CD4-positive, alpha-beta T cell treated with Interleukin-6 for 4 hours (primary cell): ENCODE data around the gene LIM2.

Experiments used
- DNase-seq: peaks from one replicate; pipeline ENCODE4 v3.0.0-alpha.2; 2020; ENCODE audit warnings: mixed read lengths

The LIM2 gene

DNA sequence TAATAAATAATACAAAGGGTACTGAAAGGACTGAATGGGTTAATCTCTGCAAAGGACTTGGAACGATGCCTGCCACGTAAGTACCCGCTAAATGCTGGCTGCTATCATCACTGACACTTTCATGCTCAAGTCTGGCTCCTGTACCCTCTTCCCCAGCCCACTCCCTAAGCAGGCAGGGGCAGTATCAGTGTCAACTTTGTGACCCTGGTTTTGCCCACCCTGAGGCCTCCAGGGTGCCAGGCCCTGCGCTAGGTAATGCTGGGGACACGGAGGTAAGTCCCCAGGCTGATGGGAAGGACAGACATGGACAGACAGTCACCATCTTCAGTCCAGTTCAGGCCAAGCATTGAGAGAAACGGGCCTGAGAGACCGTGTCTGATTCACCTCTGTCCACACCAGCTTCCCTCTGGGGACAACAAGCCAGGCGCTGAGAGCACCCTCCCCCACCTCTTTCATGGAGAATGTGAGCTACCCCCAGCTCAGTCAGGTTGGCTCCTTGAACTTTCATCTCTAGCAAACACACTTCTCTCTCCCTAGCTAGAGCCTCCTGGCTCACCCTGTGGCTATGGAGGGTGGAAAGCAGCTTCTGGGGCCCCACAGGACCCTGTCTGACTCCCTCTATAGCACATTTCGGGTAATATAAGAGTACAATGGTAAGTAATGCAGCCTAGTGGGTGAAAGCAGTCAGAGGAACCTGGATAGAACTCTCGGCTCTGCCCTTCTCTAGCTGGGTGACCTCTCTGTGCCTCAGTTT is 22.4 kb downstream of the LIM2 start:
- DNase-seq: peak; percentile 13

DNA sequence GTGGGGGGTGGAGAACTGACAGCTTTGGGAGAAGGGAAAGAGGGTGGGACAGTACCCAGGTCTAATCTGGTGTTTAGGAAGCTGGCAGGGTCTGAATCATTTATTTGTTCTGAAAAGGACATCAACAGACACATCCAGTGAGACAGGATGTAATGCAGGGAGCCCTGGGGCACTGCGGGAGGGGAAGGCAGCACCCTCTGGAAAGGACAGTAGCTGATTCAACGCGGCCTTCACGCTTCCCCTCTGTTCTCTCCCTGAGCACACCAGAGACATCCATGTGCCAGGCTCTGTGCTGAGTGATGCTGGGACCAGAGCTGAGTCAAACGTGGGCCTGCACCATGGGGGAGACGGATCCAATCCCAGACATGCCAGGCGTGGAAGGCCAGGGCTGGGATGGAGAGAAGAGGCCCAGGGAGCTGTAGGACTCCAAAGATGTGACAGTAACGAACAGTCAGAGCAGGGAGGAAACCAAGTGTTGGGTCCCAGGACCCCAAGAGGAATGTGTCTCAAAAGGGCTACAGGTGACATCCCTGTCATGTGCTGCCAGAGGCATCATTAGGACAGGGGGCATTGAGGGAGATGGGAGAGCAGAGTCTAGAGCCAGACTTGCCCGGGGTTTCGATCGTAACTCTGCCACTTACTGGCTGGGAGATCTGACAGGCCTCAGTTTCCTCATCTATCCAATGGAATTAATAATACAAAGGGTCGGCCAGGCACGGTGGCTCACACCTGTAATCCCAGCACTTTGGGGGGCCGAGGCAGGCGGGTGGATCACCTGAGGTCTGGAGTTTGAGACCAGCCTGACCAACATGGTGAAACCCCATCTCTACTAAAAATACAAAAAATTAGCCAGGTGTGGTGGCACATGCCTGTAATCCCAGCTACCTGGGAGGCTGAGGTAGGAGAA is 23.3 kb downstream of the LIM2 start:
- DNase-seq: no peak

DNA sequence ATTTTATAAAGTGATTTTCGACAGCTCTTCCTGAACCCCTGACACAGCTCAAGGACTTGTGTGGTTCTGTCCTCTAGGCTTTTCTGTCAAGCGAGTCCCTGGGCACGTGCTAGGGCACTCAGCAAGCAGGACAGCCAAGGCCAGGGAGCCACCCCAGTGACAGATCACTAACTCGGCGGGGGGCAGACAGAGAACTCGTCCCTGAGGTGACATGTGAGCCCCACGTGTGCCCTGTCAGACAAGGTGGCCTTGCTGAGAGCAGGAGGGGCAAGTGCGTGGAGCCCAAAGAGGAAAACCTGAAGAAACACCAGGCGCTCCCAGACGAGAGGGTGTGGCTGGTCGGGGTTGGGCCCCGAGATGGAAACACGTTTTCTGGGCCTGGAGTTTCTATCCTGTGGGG is 26.5 kb downstream of the LIM2 start:
- DNase-seq: no peak

DNA sequence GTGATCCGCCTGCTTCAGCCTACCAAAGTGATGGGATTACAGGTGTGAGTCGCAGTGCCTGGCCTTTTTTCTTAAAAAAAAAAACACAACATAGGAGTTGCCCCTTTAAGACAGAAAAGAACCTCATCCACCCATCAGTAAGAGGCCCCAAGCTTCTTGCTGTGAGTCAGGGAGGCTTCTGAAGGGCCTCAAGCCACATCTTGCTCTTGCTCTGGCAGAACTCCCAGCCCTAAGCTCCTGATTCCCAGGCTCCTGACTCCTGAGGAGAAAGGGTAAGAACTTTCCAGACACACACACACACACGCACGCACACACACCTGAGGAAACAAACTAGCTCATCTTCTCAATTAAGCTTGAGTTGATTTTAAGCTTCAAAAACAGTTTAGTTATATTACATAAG is 28.5 kb downstream of the LIM2 start:
- no peak for DNase-seq

DNA sequence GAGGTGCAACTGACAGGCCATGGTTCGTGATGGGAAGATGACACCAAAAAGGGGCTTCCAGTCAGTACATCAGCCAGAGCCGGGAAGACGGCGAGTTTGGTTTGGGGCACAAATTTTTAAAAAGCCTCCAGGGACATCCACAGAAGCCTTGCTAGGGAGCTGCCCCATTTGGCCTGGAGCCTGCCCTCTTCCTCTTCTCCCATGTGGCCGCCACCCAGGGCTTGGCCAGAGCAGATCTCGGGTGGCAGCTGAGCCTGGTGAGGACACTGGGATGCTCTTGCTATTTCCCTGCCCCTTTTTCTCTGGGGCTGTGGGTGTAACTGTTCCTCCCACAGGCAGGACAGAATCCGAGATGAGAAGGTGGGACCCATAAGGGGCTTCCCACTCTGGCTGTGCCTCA is 29.8 kb downstream of the LIM2 start:
- DNase-seq: no peak

DNA sequence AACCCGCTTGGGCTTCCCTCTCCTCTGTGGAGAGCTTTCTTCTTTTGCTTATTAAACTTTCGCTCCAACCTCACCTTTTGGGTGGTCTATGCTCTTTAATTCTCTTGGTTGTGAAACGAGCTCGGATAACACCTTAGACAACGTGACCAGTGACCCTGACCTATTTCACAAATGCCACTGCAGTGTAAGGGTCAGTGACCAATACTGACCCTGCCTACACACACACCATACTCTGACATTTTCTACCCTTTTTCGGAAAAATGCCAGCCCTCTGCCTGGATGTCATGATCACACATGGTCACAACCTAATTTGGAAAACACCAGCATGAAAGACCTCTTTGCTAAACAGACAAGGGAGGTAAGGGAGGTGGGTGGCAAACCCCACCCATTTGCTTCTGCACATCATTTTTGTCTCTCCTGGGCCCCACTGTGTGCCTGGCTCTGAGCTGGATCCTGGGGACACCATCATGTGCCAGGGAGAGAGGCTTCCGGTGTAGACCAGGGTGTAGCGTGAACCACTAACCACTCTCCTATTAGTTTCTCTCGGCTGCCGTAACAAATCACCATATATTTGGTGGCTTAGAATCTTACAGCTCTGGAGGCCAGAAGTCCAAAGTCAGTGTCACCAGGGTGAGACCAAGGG is 31.5 kb downstream of the LIM2 start:
- no peak for DNase-seq

DNA sequence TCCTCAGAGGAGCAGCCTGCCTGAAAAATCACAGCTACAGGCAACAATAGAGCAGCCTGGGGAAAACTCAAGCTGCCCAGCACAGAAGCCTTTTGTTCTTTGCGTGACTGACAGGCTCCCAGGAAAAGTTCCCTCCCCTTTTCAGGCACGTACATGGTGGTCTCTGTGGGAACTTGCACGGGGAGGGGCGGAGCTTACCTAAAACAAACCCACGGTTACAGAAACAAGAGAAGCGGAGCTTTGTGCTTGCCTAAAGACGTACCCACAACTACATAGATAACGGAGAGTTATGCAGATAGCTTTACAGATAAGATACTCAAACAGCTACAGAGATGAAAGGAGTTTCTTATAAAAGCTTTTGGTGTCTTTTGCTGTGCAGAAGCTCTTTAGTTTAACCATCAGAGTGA is 33.0 kb downstream of the LIM2 start:
- DNase-seq: peak; percentile 40

DNA sequence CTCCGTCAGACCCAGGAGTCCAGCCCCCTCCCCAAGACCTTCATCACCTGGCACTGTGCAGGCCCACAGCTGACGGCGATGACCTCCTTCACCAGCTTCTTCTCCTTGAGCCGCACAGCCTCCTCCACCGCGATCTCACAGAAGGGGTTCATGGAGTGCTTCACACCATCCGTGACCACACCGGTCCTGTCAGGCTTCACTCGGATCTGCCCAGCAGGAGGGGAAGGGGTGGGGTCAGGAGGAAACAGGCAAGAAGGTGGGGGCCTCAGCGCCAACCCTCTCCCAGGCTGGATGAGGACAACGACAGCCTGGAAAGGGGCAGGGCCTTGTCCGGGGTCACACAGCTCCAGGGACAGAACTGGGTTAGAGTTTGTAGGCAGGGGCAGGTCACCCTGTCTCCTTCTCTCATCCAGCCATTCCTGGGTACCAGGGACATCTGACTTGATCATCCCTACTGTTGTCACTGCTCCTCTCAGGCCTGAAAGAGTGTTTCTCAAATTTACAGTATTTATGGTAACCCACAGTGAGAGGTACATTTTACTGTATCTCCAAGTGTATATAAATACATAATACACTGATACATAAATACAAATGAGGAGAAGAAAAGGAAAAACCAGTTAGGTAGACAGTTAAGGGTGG is 33.6 kb downstream of the LIM2 start:
- DNase-seq: no peak

DNA sequence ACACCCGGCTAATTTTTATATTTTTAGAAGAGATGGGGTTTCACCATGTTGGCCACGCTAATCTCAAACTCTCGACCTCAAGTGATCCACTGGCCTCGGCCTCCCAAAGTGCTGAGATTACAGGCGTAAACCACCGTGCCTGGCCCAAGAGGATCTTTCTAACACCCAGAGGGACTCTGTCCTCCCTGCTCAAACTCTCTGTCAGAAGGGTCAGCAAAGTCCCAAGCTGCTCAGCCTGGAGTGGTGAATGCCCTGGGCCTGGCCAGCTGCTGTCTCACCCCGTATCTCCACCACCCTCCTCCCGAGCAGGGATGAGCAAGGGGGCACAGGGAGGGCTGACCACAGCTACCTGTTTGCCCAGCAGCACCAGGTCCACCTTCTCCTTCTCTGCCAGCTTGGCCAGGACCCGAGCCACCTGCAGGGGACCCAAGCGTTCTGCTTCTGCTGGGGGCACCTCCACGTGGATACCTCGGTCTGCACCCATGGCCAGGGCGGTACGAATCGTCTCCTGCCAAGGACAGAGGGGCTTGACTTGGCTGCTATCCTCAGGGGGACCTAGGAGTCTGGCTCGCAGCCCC is 34.9 kb downstream of the LIM2 start:
- no peak for DNase-seq

DNA sequence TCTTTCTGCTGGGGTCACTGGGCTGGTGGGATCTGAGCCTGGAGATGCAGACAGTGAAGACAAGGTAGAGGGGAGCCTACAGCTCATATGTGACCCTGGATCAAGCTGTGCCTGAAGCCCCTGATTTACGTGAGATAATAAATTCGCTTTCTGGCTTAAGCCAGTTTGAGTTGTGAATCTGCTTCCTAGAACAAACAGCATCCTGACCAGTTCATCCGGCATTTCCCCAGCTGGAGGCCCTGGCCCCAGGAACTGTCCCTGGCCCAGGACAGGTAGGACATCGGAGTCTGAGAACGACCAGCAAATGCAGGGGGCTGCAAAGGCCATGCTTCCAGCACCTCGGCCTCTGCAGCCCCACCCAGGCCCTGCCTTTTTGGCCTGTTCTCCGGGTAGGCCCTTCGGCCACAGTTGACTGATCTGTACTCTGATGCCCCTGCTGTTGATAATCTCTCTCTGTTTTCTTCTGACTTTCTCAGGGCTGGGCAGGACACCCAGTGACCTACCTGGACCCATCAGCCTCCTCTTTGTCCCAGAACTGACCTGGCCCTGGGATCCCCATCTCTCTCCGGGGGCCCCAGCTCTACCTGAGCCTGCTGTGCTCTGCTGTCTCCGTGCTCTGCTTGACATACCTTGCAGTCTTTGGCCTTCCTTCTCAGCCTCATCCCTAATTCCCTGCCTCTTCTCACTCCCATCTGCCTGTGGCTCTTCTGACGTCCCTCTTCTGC is 36.3 kb downstream of the LIM2 start:
- DNase-seq: no peak

DNA sequence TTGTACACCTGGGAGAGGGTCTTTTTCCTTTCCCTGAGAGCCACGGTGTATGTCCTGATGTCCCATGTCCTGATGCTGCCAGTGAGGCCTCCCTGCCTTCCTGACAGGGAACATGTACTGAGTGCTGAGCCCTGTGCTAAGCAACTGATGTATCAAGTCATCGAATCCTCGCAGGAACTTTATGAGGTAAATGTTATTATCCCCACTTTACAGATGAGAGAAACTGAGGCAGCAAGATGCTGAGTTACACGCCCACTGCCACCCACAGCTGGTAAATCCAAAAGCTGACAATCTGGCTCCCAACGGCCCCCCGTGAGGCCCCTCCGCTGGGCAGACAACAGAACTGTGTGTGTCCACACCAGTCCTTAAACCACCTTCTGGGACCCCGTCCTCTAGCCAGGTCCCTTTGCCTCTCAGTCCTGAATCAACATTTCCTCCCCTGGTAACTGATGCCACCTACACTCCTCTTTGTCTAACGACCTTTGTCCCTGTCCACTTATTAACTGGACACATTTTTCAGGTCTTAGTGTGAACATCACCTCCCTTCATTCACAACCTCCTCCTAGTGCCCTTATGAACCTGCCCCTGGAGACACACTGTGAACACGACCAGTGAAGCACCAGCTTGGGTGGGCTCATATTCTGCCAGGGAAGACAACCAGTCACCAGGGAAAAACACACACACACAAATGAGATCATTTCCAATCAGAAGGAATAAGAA is 40.4 kb downstream of the LIM2 start:
- DNase-seq: no peak

DNA sequence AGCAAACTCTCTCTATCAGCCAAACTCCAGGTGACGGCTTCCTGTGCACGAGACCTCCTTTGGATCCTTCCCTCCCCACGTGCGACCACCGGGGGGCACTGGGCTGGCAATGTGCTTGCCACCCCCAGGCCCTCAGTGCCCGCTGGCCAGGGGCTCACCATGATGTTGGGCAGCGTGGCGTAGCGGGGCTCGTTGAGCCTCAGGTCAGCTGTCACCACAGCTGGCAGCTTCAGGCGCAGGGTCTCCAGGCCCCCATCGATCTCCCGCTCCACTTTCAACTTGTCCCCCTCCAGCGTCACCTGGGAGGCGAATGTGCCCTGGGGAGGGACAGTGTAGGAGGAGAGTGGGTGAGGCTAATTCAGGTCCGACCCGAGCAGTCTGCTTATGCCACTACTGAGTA is 41.0 kb downstream of the LIM2 start:
- DNase-seq: no peak

DNA sequence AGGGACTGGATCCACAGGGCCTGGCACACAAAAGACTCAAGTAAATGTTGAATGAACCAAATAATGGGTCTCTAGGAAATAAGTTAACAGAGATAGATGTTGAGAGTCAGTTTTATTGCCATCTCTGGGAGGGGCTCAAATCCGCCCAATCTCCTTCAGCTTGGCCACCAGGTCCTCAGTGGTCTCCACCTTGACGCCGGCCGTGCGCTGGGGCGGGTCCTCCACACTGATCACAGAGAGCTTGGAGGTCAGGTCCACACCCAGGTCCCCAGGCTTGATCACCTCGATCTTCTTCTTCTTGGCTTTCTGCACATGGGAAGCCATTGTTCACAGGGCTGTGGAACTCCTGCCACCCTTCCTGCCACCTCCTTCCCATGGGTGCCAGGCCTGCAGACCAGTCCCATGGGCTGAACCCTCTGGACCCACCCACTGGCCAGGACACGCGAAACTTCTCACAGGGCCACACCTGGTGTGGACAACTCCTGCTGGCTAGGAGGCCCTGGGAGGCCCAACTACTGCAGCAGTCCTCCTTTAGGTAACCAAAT is 42.6 kb downstream of the LIM2 start:
- no peak for DNase-seq

DNA sequence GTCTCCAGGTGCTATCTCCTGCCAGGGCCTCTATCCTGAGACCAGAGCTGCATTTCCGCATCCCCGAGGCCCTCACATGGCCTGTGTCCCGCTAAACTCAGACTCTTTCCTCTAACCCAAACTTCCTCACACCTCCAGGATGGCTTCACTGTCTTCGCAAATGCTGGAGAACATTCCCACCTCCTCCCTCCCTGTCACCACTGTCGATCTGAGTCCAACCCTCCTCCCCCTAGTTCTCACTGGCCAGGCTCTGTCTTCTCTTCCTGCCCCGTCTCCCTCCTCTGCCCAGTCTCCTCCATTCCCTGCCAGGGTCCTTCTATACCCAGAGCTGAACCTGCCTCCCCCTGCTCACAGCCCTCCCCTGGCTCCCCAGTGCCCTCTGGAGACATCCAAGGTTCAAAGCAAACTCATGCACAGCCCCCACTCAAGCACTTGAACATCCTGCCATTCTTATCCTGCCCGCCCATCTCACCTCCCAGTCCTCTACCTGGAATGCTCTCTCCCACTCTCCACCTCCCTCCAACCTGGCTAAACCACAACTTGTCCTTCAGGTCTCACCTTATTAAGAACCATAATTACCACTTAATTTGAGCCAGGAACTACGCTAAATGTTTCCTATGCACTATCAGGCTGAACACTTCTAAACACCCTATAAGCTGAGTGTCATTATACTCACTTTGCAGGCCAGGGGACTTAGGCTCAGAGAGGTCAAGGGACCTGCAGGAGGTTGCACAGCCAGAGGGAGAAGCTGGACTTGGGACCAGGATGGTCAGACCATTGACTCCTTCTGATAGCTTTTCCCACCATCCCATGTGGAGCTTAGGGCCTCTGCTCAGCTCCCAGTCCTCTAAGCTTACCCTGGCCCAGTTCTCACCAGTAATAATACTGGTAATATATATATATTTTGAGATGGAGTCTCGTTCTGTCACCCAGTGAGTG is 44.9 kb downstream of the LIM2 start:
- no peak for DNase-seq

DNA sequence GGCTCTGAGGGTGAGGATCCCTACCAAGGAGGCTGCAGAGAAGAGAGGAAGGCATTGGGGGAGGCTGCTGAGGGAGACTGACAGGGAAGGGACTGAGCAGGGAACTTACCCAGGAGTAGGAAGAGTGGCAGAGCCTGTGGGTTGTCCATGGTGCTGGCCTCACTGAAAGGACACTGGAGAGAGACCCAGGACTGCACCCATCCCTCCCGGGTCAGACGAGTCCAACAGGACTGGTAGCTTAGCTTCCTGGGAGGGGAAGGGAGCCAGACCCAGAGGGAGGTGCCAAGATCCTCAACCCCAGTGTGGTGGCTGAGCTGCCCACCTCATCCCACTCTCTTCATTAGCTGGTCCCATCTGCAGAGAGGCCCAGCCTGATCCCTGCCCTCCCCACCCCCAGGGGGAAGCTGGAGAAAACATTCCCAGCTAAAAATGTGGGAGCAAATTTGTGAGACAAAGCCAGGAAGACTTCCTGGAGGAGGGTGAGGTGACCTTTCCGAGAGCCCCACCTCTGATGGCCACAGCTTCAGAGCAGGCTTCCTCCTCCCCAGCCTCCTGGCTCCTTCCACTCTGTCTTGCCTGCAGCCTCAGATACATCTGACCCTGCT is 45.7 kb downstream of the LIM2 start, which contains the start of gene VSIG10L:
Gene VSIG10L, minus strand, starts transcription at position 164 of the 605 bp plus-strand sequence. Its CDS starts 15 bp downstream, at position 149.
- no peak for DNase-seq

DNA sequence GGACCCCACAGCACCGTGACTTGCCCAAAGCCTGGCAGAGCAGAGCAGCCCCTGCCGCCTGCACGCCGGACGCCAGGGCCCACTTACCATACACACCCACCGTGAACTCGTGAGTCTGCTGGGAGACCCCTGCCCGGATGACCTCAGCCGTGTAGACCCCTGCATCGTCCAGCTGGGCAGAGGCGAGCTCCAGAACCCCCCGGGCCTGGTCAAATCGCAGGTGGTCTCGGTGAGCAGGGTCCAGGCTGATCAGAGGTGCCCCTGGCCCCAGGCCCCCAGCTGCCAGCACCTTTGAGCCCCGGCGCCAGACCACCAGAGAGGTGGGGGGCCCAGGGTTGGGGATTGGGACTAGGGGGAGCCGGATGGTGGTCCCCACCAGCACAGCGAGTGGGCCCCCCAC is 46.7 kb downstream of the LIM2 start:
- DNase-seq: no peak

DNA sequence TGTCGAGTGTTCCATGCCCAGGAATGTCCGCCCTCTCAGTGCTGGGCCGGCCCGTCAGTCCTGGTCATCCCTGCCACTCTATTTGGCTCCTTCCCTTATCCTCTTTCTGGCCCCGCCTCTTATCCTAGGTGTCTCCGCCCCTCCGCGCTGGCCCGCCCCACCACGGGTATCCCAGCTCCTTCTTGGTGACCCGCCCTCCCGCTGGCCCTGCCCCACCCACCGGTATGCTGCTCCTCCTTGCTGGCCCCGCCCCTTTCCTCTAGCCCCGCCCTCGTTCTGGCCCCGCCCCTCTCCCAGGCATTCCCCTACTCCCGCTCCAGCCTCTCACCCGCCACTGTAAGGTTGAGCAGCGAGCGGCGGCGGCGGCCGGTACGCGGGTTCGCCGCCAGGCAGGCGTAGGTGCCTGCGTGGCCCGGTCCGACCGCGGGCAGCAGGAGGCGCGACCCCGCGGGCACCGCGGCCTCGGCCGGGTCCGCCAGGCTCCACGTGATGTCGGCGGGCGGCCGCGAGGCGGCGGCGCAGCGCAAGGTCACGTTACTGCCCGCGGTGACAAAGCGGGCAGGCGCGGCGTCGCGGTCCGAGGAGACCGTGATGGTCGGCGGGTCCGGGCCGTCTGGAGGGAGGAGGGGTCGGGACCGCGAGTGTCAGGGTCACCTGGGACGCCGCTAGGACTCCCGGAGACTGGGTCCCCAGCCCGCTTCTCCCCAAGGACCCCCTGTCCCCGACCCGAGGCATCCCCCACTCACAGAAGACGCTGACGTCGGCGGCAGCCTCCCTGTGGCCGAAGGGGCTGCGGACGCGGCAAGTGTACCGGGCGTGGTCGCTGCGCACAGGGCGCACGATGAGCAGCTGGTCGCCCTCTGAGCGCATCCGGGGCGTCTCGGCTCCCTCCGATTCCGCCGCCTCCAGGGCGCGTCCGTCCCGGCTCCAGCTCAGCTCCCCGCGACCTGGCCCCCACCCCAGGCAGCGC is 47.8 kb downstream of the LIM2 start:
- peak; percentile 92 for DNase-seq

DNA sequence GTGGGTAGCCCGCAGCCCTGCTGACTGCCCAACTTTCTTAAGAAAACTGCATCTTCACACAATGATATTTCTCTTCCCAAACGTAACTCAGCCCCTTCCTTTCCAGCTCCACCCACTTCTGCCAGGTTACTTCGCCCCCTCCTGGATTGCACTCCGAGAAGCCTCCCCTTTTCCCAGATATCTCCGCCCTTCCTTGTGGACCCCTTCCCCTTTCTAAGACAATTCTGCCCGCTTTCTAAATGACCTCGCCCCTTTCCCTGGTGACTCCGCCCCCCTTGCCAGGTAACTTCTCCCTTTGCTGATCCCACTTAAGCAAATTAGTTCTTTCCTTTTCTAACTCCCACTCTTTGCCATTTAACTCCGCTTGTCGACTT is 48.5 kb downstream of the LIM2 start:
- DNase-seq: no peak
